Uterus (tissue), 4 donors: ENCODE data around the gene SYMPK. TPM values are rescaled to one million over a fixed set of nuclear protein-coding genes. Genes with fewer than 3 reads are reported as not detected.

Experiments
- DNase-seq, 2 donors: peaks; one replicate each; pipeline ENCODE4 v3.0.0-alpha.2; 2019 to 2020
- H3K27ac ChIP-seq, 2 donors: fragments of 200-600 bp; sonication (generic); 1 replicate in 1 of 2; 2 replicates in 1 of 2; pipeline ENCODE4 v1.5.1; 2016 to 2018
- H3K27me3 ChIP-seq, 2 donors: fragments of 200-600 bp; sonication (generic); one replicate each; pipeline ENCODE4 v1.5.1; 2018 to 2019; ENCODE audit warnings: control low read depth in 1 of 2
- H3K36me3 ChIP-seq, 2 donors: fragments of 200-600 bp; sonication (generic); one replicate each; pipeline ENCODE4 v1.5.1; 2019; ENCODE audit warnings: control low read depth in 1 of 2
- H3K4me1 ChIP-seq, 2 donors: fragments of 200-600 bp; sonication (generic); one replicate each; pipeline ENCODE4 v1.5.1; 2018 to 2019; ENCODE audit warnings: control low read depth in 1 of 2
- H3K4me3 ChIP-seq, 2 donors: fragments of 200-600 bp; sonication (generic); 1 replicate in 1 of 2; 2 replicates in 1 of 2; pipeline ENCODE4 v1.5.1; 2018 to 2019; ENCODE audit warnings: mild to moderate bottlenecking in 1 of 2
- H3K9me3 ChIP-seq, 2 donors: fragments of 200-600 bp; sonication (generic); one replicate each; pipeline ENCODE4 v1.5.1; 2019; ENCODE audit warnings: control low read depth in 1 of 2
- POLR2A ChIP-seq, 2 donors: fragments of 450-650 bp; IDR thresholded peaks; one replicate each; pipeline ENCODE4 v1.6.1; 2016; ENCODE audit warnings: antibody characterized with exemption in 2 of 2, mild to moderate bottlenecking in 1 of 2, moderate library complexity in 1 of 2
- intact Hi-C: fragments of 100-400 bp; cut with DNase I; formaldehyde crosslinking; loops from one replicate; pipeline ENCODE4 v1.15.1; 2023; ENCODE audit warnings: low total_unique reads
- total RNA-seq, 4 donors: library from RNA; depleted of rRNA in 3 of 4; stranded (reverse); fragments of >200 nt in 3 of 4; gene quantifications; one replicate each; pipeline versions ENCODE4 v1.1.0 to v1.2.4, GENCODE V29; 2014 to 2023
- TF ChIP-seq, protein P1 (sequence below), 4 experiments: fragments of 200-600 bp in 2 of 4; fragments of 450-650 bp in 2 of 4; sonication (generic) in 2 of 4; IDR thresholded peaks; one replicate each; pipeline ENCODE4 v1.5.1; 2016 to 2019; ENCODE audit warnings: antibody characterized with exemption in 4 of 4, mild to moderate bottlenecking in 2 of 4, moderate library complexity in 1 of 4
- donor health status: DM: yes; HTN: yes; CAD: no.

Gene SYMPK
- total RNA-seq, 4 donors from 2014 or later: 32.0 to 72.6 (median 46.4) TPM

DNA sequence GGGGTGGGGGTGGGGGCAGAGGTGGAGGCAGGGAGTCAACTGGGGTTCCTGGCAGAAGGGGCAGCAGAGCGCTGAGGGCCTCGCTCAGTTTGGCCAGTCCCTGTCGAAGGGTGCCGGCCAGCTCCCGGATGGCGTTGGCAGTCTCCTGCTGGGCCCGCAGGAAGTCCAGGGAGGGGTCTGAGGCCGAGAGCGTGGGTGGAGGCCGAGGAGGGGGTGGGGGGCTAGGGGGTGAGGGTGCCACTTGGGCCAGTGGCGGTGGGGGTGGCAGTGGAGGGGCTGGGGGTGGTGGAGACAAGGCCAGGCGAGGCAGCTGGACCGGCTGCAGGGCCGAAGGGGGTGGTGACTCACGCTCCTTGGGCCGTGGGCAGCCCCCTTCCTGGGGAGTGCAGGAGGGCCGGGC is 27.9 kb upstream of the SYMPK start:
- intact Hi-C loops: no loop called here
- no peaks in the 10 kb centered on the region for H3K4me1 ChIP-seq
- H3K27me3 ChIP-seq: no peaks in the 10 kb centered on the region
- H3K27ac ChIP-seq: no peak overlapping the region
- TF ChIP-seq, protein P1, sequence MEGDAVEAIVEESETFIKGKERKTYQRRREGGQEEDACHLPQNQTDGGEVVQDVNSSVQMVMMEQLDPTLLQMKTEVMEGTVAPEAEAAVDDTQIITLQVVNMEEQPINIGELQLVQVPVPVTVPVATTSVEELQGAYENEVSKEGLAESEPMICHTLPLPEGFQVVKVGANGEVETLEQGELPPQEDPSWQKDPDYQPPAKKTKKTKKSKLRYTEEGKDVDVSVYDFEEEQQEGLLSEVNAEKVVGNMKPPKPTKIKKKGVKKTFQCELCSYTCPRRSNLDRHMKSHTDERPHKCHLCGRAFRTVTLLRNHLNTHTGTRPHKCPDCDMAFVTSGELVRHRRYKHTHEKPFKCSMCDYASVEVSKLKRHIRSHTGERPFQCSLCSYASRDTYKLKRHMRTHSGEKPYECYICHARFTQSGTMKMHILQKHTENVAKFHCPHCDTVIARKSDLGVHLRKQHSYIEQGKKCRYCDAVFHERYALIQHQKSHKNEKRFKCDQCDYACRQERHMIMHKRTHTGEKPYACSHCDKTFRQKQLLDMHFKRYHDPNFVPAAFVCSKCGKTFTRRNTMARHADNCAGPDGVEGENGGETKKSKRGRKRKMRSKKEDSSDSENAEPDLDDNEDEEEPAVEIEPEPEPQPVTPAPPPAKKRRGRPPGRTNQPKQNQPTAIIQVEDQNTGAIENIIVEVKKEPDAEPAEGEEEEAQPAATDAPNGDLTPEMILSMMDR (IDR thresholded peaks at IDR 0.05): no peak
- TF ChIP-seq POLR2A (IDR thresholded peaks at IDR 0.05): no peak
- no peaks in the 10 kb centered on the region for H3K36me3 ChIP-seq
- H3K9me3 ChIP-seq: no peaks in the 10 kb centered on the region
- no peak overlapping the region for H3K4me3 ChIP-seq
- no peak for DNase-seq

DNA sequence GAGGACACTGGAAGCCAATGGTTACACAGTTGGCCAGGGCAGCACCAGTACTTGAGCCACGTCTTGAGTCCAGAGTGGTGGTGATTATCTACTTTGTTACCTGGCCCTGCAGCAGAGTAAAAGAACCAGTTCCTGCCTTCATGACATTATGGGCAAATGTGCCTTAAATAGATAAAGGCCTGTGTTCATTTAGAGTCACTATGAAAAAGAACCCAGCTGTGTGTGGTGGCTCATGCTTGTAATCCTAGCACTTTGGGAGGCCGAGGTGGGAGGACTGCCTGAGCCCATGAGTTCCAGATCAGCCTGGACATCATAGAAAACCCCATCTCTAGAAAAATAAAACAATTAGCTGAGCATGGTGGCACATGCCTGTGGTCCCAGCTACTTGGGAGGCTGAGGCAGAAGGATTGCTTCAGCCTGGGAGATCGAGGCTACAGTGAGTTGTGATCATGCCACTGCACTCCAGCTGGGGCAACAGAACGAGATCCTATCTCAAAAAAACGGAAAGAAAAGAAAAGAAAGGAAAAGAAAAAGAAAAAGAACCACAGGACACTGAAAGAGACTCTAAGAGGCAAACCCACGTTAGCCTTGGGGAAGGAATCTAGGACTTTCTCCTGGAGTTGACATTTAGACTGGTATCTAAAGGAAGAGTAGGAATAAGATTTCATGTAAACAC is 26.4 kb upstream of the SYMPK start:
- H3K4me3 ChIP-seq: no peak overlapping the region
- intact Hi-C loops: no loop called here
- H3K9me3 ChIP-seq: no peaks in the 10 kb centered on the region
- DNase-seq: no peak
- no peaks in the 10 kb centered on the region for H3K36me3 ChIP-seq
- no peak for TF ChIP-seq POLR2A (IDR thresholded peaks at IDR 0.05)
- TF ChIP-seq, protein P1 (IDR thresholded peaks at IDR 0.05): no peak
- H3K27me3 ChIP-seq: no peaks in the 10 kb centered on the region
- peak overlapping the region in 1 of 2 donors; percentile 8 for H3K27ac ChIP-seq
- H3K4me1 ChIP-seq: peaks cover 0 to 12% of the 10 kb centered on the region in 2 donors

DNA sequence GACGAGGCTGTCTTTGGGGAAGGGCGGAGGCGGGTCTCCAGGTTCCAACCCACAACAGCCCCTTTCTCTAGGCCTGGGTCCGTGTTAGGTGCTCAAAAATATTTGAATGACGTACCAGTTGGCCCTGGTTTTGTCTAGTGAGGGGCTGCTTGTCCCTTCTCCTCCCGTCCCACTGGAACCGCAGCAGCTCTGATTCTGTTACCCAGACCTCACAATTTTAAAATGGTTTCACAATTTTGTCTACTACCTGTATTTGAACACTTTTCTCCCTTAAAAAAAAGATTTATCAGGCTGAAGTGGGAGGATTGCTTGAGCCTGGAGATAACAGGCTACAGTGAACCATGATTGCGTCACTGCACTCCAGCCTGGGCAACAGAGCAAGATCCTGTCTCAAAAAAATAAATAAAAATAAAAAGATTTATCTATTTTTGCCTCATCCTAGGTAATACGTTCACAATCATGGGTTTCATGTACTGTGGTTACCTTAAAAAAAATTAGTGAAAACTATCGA is 24.3 kb upstream of the SYMPK start:
- Histone ChIP-seq H3K9me3 (no peaks in the 10 kb centered on the region), H3K4me3 (peak overlapping the region; percentile 49 to 74), H3K27ac (peak overlapping the region; percentile 96), H3K4me1 (peaks cover 7 to 30% of the 10 kb centered on the region in 2 donors), H3K36me3 (no peaks in the 10 kb centered on the region), H3K27me3 (no peaks in the 10 kb centered on the region)
- intact Hi-C loops: no loop called here
- no peak for TF ChIP-seq POLR2A (IDR thresholded peaks at IDR 0.05)
- TF ChIP-seq, protein P1 (IDR thresholded peaks at IDR 0.05): no peak
- DNase-seq: peak; percentile 60 to 72

DNA sequence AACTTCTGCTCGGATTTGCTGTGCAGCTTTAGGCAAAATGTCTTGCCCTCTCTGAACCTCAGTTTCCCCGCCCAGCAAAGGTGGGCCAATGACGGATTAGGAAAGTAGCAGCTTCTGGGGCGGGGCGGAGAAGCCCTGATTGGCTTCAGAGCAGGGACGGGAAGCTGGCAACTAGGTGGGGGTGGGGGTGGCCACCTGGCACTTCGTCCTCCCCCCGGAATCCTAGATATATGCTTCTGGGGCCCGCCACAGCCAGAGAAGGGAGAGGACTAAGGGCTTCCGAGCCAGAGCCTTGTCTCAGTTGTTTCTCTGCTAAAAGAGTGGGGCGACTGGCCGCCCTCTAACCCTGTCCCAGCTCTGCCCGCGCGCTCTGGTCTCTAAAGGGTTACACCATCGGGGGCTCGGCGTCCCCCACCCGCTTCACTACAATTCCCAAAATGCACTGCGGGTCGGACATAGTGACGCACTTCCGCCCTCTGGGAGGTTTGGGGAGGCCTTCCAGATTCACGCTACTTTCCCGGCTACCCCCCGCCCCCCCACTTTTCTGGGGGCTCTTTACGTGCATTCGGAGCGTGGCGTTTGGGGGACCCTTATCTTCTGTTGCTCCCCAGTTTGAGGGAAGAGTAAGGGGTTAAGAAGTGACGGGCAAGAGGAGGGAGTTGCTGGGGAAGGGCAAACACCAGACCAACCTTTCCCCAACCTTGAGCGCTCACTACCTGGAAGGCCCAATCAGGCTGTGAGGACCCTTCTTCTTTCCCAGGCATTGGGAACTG is 23.7 kb upstream of the SYMPK start:
- intact Hi-C loops: no loop called here
- DNase-seq: peak; percentile 92 to 93

More for the DNA sequence above, 23.7 kb upstream of the SYMPK start:
- Histone ChIP-seq H3K27ac (peak overlapping the region; percentile 96), H3K9me3 (no peaks in the 10 kb centered on the region), H3K4me3 (peak overlapping the region; percentile 49 to 74), H3K4me1 (peaks cover 7 to 30% of the 10 kb centered on the region in 2 donors), H3K27me3 (no peaks in the 10 kb centered on the region), H3K36me3 (no peaks in the 10 kb centered on the region)
- TF ChIP-seq, protein P1 (IDR thresholded peaks at IDR 0.05): peak in 1 of 4 experiments; percentile 34
- TF ChIP-seq POLR2A (IDR thresholded peaks at IDR 0.05): peak; percentile 44 to 56
